Mucosa of stomach (tissue), 1 donor: ENCODE measurements around the gene SSU72.
"Not testable (repeated sequence)": the region's sequence is repeated elsewhere in the genome, so short reads cannot be mapped to it uniquely, and the experiment has no call there.

Experiments used
- H3K27me3 ChIP-seq: one replicate; pipeline ENCODE4 v1.7.0; 2013; ENCODE audit warnings: mild to moderate bottlenecking, low read length; ENCODE audit not compliant: control insufficient read depth, insufficient read depth
- H3K36me3 ChIP-seq: one replicate; pipeline ENCODE4 v1.7.0; 2013; ENCODE audit warnings: low read length; ENCODE audit not compliant: control insufficient read depth, insufficient read depth
- H3K4me1 ChIP-seq: one replicate; pipeline ENCODE4 v1.7.0; 2013; ENCODE audit warnings: mild to moderate bottlenecking, low read length; ENCODE audit not compliant: control insufficient read depth, insufficient read depth
- H3K4me3 ChIP-seq: one replicate; pipeline ENCODE4 v1.7.0; 2013; ENCODE audit warnings: low read length
- H3K9ac ChIP-seq: one replicate; pipeline ENCODE4 v1.7.0; 2013; ENCODE audit warnings: mild to moderate bottlenecking, low read length, moderate library complexity
- H3K9me3 ChIP-seq: one replicate; pipeline ENCODE4 v1.7.0; 2013; ENCODE audit warnings: mild to moderate bottlenecking, low read length, moderate library complexity; ENCODE audit not compliant: control insufficient read depth
- donor health status: Pancreatic carcinoma.

Gene SSU72

GRCh38 chr1:1560178-1560577 is 14.5 kb downstream of the SSU72 start:
- H3K27me3 ChIP-seq: no peaks in the 10 kb centered on the region
- H3K36me3 ChIP-seq: peaks cover 27% of the 10 kb centered on the region
- H3K4me1 ChIP-seq: peaks cover 7% of the 10 kb centered on the region
- no peak overlapping the region for H3K4me3 ChIP-seq
- H3K9me3 ChIP-seq: no peaks in the 10 kb centered on the region
- H3K9ac ChIP-seq: no peak overlapping the region

- H3K36me3 ChIP-seq: peaks cover 21% of the 10 kb centered on the region
- H3K4me3 ChIP-seq: no peak overlapping the region
- H3K9me3 ChIP-seq: no peaks in the 10 kb centered on the region
- H3K9ac ChIP-seq: no peak overlapping the region
- no peaks in the 10 kb centered on the region for H3K27me3 ChIP-seq
- H3K4me1 ChIP-seq: peaks cover 10% of the 10 kb centered on the region
Observed at GRCh38 chr1:1559066-1559465, 15.6 kb downstream of the SSU72 start.

GRCh38 chr1:1558591-1558990 is 16.1 kb downstream of the SSU72 start:
- Histone ChIP-seq H3K9ac (no peak overlapping the region), H3K9me3 (no peaks in the 10 kb centered on the region), H3K27me3 (no peaks in the 10 kb centered on the region), H3K4me3 (no peak overlapping the region), H3K4me1 (peaks cover 5% of the 10 kb centered on the region), H3K36me3 (peaks cover 21% of the 10 kb centered on the region)

GRCh38 chr1:1557688-1558087 is 17.0 kb downstream of the SSU72 start:
- H3K9me3 ChIP-seq, H3K9ac ChIP-seq, H3K4me3 ChIP-seq, H3K4me1 ChIP-seq, H3K27me3 ChIP-seq: not testable (repeated sequence)
- H3K36me3 ChIP-seq: peaks cover 15% of the 10 kb centered on the region

GRCh38 chr1:1556961-1557360 is 17.7 kb downstream of the SSU72 start:
- H3K4me1 ChIP-seq, H3K9ac ChIP-seq, H3K9me3 ChIP-seq, H3K27me3 ChIP-seq, H3K4me3 ChIP-seq, H3K36me3 ChIP-seq: not testable (repeated sequence)

- H3K9ac ChIP-seq: no peak overlapping the region
- H3K36me3 ChIP-seq: peaks cover 3% of the 10 kb centered on the region
- no peaks in the 10 kb centered on the region for H3K9me3 ChIP-seq
- no peak overlapping the region for H3K4me3 ChIP-seq
- H3K27me3 ChIP-seq: no peaks in the 10 kb centered on the region
- peaks cover 4% of the 10 kb centered on the region for H3K4me1 ChIP-seq
Observed at GRCh38 chr1:1556505-1556904, 18.2 kb downstream of the SSU72 start.

GRCh38 chr1:1554926-1555915 is 19.4 kb downstream of the SSU72 start:
- H3K4me1 ChIP-seq: peaks cover 4% of the 10 kb centered on the region
- H3K36me3 ChIP-seq: no peaks in the 10 kb centered on the region
- H3K9ac ChIP-seq: no peak overlapping the region
- no peak overlapping the region for H3K4me3 ChIP-seq
- no peaks in the 10 kb centered on the region for H3K9me3 ChIP-seq
- no peaks in the 10 kb centered on the region for H3K27me3 ChIP-seq

- no peaks in the 10 kb centered on the region for H3K27me3 ChIP-seq
- H3K9ac ChIP-seq: no peak overlapping the region
- no peaks in the 10 kb centered on the region for H3K9me3 ChIP-seq
- H3K4me3 ChIP-seq: no peak overlapping the region
- peaks cover 4% of the 10 kb centered on the region for H3K4me1 ChIP-seq
- no peaks in the 10 kb centered on the region for H3K36me3 ChIP-seq
Observed at GRCh38 chr1:1554550-1554925, 20.1 kb downstream of the SSU72 start.

GRCh38 chr1:1553821-1554494 is 20.7 kb downstream of the SSU72 start:
- no peaks in the 10 kb centered on the region for H3K9me3 ChIP-seq
- no peak overlapping the region for H3K4me3 ChIP-seq
- H3K36me3 ChIP-seq: no peaks in the 10 kb centered on the region
- no peak overlapping the region for H3K9ac ChIP-seq
- no peaks in the 10 kb centered on the region for H3K27me3 ChIP-seq
- H3K4me1 ChIP-seq: peaks cover 4% of the 10 kb centered on the region

- no peaks in the 10 kb centered on the region for H3K27me3 ChIP-seq
- H3K4me1 ChIP-seq: peaks cover 4% of the 10 kb centered on the region
Observed at GRCh38 chr1:1552263-1552639, 22.4 kb downstream of the SSU72 start.

GRCh38 chr1:1551524-1552262 is 23.0 kb downstream of the SSU72 start:
- no peaks in the 10 kb centered on the region for H3K36me3 ChIP-seq

More at GRCh38 chr1:1552263-1552639, 22.4 kb downstream of the SSU72 start:
- Histone ChIP-seq H3K4me3 (no peak overlapping the region), H3K9me3 (no peaks in the 10 kb centered on the region), H3K9ac (no peak overlapping the region), H3K36me3 (no peaks in the 10 kb centered on the region)

More at GRCh38 chr1:1551524-1552262, 23.0 kb downstream of the SSU72 start:
- H3K9ac ChIP-seq: no peak overlapping the region
- peaks cover 4% of the 10 kb centered on the region for H3K4me1 ChIP-seq
- H3K27me3 ChIP-seq: no peaks in the 10 kb centered on the region
- no peaks in the 10 kb centered on the region for H3K9me3 ChIP-seq
- H3K4me3 ChIP-seq: no peak overlapping the region
